ENCODE measurements around the gene ITPA. TPM values are rescaled to one million over a fixed set of nuclear protein-coding genes. Genes with fewer than 3 reads are reported as not detected.

Gene ITPA
- total and polyA plus RNA-seq, 2 of the 13 experiments (the other 11 are each of a cell fraction or from before 2014, with no cell fraction given), result 60.1 to 103 TPM

GRCh38 chr20:3172933-3173609, 36.2 kb upstream of the ITPA start, which contains the start of gene LZTS3 (continued):
- no peak for TF ChIP-seq SMAD1 (CRISPR knock-in tag; IDR thresholded peaks at IDR 0.05; ENCODE audit: borderline replicate concordance, low read depth)
- no peak for TF ChIP-seq ZNF569 (CRISPR knock-in tag; IDR thresholded peaks at IDR 0.05; ENCODE audit: borderline replicate concordance)
- no peak; the same call in 1 of the 2 replicates for TF ChIP-seq ZSCAN31 (CRISPR knock-in tag; IDR thresholded peaks at IDR 0.05; ENCODE audit: low read depth)
- 0 out of 2 replicates have a peak, but pooled peaks have one; percentile 7 for TF ChIP-seq ZNF577 (CRISPR knock-in tag; IDR thresholded peaks at IDR 0.05; ENCODE audit: borderline replicate concordance, low read depth)
- peak; percentile 85 for TF ChIP-seq ATF3 (CRISPR knock-in tag; IDR thresholded peaks at IDR 0.05)
- TF ChIP-seq ZNF121 (CRISPR knock-in tag; IDR thresholded peaks at IDR 0.05), result peak; percentile 81
- no peak for TF ChIP-seq DR1 (CRISPR knock-in tag; IDR thresholded peaks at IDR 0.05)
- TF ChIP-seq WIZ (CRISPR knock-in tag; IDR thresholded peaks at IDR 0.05), result 0 out of 2 replicates have a peak, but pooled peaks have one; percentile 33
- no peak for TF ChIP-seq RFX5 (IDR thresholded peaks at IDR 0.05; ENCODE audit: low read depth, low read length)
- no peak for TF ChIP-seq DMAP1 (CRISPR knock-in tag; IDR thresholded peaks at IDR 0.05)
- TF ChIP-seq ZNF768 (CRISPR knock-in tag; IDR thresholded peaks at IDR 0.05), result no peak
- no peak for TF ChIP-seq CEBPG (CRISPR knock-in tag; IDR thresholded peaks at IDR 0.05)
- TF ChIP-seq TCF7 (IDR thresholded peaks at IDR 0.05; ENCODE audit: low read depth), result no peak
- TF ChIP-seq TAF1 (CRISPR knock-in tag; IDR thresholded peaks at IDR 0.05), result no peak
- TF ChIP-seq SIX1 (CRISPR knock-in tag; IDR thresholded peaks at IDR 0.05; ENCODE audit: borderline replicate concordance), result no peak
- TF ChIP-seq HNRNPH1 (optimal IDR thresholded peaks at IDR 0.05; ENCODE audit: low read depth, low read length), result no peak
- TF ChIP-seq GATAD1 (CRISPR knock-in tag; IDR thresholded peaks at IDR 0.05), result peak; percentile 28
- TF ChIP-seq, protein P1, sequence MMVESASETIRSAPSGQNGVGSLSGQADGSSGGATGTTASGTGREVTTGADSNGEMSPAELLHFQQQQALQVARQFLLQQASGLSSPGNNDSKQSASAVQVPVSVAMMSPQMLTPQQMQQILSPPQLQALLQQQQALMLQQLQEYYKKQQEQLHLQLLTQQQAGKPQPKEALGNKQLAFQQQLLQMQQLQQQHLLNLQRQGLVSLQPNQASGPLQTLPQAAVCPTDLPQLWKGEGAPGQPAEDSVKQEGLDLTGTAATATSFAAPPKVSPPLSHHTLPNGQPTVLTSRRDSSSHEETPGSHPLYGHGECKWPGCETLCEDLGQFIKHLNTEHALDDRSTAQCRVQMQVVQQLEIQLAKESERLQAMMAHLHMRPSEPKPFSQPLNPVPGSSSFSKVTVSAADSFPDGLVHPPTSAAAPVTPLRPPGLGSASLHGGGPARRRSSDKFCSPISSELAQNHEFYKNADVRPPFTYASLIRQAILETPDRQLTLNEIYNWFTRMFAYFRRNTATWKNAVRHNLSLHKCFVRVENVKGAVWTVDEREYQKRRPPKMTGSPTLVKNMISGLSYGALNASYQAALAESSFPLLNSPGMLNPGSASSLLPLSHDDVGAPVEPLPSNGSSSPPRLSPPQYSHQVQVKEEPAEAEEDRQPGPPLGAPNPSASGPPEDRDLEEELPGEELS (CRISPR knock-in tag; IDR thresholded peaks at IDR 0.05), result peak; percentile 10; the same call in 1 of the 2 replicates
- TF ChIP-seq EED (CRISPR knock-in tag; IDR thresholded peaks at IDR 0.05), result peak; percentile 83
- TF ChIP-seq ZNF724P (CRISPR knock-in tag; IDR thresholded peaks at IDR 0.05; ENCODE audit: borderline replicate concordance), result peak; percentile 73
- TF ChIP-seq PRMT3 (CRISPR knock-in tag; IDR thresholded peaks at IDR 0.05; ENCODE audit: borderline replicate concordance, low read depth), result no peak
- TF ChIP-seq, protein P2, sequence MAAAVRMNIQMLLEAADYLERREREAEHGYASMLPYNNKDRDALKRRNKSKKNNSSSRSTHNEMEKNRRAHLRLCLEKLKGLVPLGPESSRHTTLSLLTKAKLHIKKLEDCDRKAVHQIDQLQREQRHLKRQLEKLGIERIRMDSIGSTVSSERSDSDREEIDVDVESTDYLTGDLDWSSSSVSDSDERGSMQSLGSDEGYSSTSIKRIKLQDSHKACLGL (CRISPR knock-in tag; IDR thresholded peaks at IDR 0.05), result peak; percentile 82
- no peak for TF ChIP-seq CBX2 (IDR thresholded peaks at IDR 0.05; ENCODE audit: low read depth, low read length)
- no peak for TF ChIP-seq CBX2 (CRISPR knock-in tag; IDR thresholded peaks at IDR 0.05; ENCODE audit: low read depth)
- TF ChIP-seq, protein P3, sequence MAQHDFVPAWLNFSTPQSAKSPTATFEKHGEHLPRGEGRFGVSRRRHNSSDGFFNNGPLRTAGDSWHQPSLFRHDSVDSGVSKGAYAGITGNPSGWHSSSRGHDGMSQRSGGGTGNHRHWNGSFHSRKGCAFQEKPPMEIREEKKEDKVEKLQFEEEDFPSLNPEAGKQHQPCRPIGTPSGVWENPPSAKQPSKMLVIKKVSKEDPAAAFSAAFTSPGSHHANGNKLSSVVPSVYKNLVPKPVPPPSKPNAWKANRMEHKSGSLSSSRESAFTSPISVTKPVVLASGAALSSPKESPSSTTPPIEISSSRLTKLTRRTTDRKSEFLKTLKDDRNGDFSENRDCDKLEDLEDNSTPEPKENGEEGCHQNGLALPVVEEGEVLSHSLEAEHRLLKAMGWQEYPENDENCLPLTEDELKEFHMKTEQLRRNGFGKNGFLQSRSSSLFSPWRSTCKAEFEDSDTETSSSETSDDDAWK (CRISPR knock-in tag; IDR thresholded peaks at IDR 0.05), result no peak
- no peak for TF ChIP-seq GLI4 (CRISPR knock-in tag; IDR thresholded peaks at IDR 0.05; ENCODE audit: borderline replicate concordance)
- TF ChIP-seq ZNF672 (CRISPR knock-in tag; IDR thresholded peaks at IDR 0.05), result no peak
- TF ChIP-seq, protein P4, sequence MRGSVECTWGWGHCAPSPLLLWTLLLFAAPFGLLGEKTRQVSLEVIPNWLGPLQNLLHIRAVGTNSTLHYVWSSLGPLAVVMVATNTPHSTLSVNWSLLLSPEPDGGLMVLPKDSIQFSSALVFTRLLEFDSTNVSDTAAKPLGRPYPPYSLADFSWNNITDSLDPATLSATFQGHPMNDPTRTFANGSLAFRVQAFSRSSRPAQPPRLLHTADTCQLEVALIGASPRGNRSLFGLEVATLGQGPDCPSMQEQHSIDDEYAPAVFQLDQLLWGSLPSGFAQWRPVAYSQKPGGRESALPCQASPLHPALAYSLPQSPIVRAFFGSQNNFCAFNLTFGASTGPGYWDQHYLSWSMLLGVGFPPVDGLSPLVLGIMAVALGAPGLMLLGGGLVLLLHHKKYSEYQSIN (CRISPR knock-in tag; IDR thresholded peaks at IDR 0.05; ENCODE audit: borderline replicate concordance), result no peak

Measured in HepG2 (cell line).